Astrocyte (in vitro differentiated cells and primary cell): ENCODE data around the gene TAF1C.

Experiments
- CTCF ChIP-seq: IDR thresholded peaks from 2 replicates; pipeline ENCODE4 v1.5.1; 2011; ENCODE audit warnings: low read depth, mild to moderate bottlenecking, inconsistent platforms, low read length, moderate library complexity; ENCODE audit not compliant: insufficient read depth
- EZH2 ChIP-seq: IDR thresholded peaks from 2 replicates; pipeline ENCODE4 v1.6.1; 2012; ENCODE audit warnings: mild to moderate bottlenecking, low read length, inconsistent platforms; ENCODE audit not compliant: insufficient read depth

DNA sequence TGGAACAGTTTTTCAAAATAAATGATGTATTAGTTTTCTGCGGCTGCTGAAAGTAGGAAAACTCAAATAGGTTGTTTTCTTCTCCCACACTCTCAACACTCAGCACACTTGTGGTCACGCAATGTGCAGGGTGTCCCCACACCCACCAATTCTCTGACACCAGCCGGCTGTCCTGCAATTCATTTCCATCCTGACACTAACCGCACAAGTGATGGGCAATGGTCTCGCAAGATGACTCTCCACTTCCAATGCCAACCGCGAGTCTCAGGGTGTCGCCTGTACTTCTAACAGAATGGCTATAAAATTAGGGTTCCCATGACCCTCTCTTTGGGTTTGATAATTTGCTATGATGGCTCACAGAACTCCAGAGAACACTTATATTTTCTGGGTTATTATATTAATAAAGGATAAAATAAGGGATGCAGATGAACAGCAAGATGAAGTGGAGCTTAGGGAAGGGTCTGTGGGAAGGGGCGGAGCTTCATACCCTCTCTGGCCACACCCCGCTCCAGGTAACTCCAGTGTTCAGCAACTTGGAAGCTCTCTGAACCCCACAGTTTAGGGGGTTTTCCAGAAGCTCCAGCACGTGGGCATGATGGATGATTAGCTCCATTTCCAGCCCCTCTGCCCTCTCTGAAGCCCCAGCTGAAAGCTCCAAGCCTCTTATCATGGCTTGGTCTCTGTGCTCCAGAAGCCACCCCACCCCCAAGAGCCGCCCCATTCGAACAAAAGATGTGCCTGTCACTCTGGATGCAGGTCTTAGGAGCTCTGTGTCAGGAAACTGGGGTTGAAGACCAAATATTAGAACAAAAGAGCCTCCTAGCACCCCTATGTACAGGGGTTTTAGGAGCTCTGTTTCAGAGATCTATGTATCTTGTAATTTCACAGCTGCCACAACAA is 19.8 kb downstream of the TAF1C start:
- TF ChIP-seq CTCF (no peak), EZH2 (no peak)
